Upper lobe of right lung (tissue), 1 donor: ENCODE data around the gene NCMAP. TPM values are rescaled to one million over a fixed set of nuclear protein-coding genes. Genes with fewer than 3 reads are reported as not detected.
"Not testable (repeated sequence)": the region's sequence is repeated elsewhere in the genome, so short reads cannot be mapped to it uniquely, and the experiment has no call there.

ENCODE experiments used
- ATAC-seq: fragments of 200-7000 bp; cut with Tn5 transposase; one replicate; pipeline ENCODE4 v1.9.1; 2020; ENCODE audit warnings: mild to moderate bottlenecking, moderate library complexity
- DNase-seq: peaks from one replicate; pipeline ENCODE4 v3.0.0-alpha.2; 2020
- H3K27ac ChIP-seq: fragments of 200-600 bp; one replicate; pipeline ENCODE4 v1.8.0; 2022
- H3K27me3 ChIP-seq: fragments of 200-600 bp; one replicate; pipeline ENCODE4 v1.8.0; 2022; ENCODE audit warnings: mild to moderate bottlenecking
- H3K36me3 ChIP-seq: fragments of 200-600 bp; one replicate; pipeline ENCODE4 v1.8.0; 2022
- H3K4me1 ChIP-seq: fragments of 200-600 bp; one replicate; pipeline ENCODE4 v1.8.0; 2022
- H3K4me3 ChIP-seq: fragments of 200-600 bp; one replicate; pipeline ENCODE4 v1.8.0; 2022; ENCODE audit warnings: mild to moderate bottlenecking
- H3K9me3 ChIP-seq: fragments of 200-600 bp; one replicate; pipeline ENCODE4 v1.8.0; 2022
- CTCF ChIP-seq: fragments of 200-600 bp; IDR thresholded peaks from one replicate; pipeline ENCODE4 v1.8.0; 2022; ENCODE audit warnings: antibody characterized with exemption
- intact Hi-C: fragments of 100-400 bp; cut with DNase I; formaldehyde crosslinking; loops from one replicate; pipeline ENCODE4 v1.11.0; 2022
- total RNA-seq: library from RNA; stranded (reverse); fragmentation: NEBNext Ultra II Directional; extraction: Animal tissue kit (Norgen Biotek cat#: 25700); gene quantifications from one replicate; pipeline ENCODE4 v1.2.1, GENCODE V29; 2021
- donor health status: DM: no; HTN: yes; CAD: no; lungs with severe emphysema.

NCMAP gene
- total RNA-seq, 1 donor from 2014 or later: 10.7 TPM

- TF ChIP-seq CTCF: no peak
- DNase-seq (no peak), ATAC-seq (peak; percentile 58)
- Histone ChIP-seq H3K4me3 (no peak overlapping the region), H3K27me3 (no peaks in the 10 kb centered on the region), H3K9me3 (no peaks in the 10 kb centered on the region), H3K4me1 (no peaks in the 10 kb centered on the region), H3K36me3 (no peaks in the 10 kb centered on the region), H3K27ac (no peak overlapping the region)
- intact Hi-C loops: no loop called here
Measured at GRCh38 chr1:24547195-24547594, 8.7 kb upstream of the NCMAP start.

GRCh38 chr1:24548070-24548469 is 7.8 kb upstream of the NCMAP start:
- Histone ChIP-seq H3K27ac (no peak overlapping the region), H3K9me3 (no peaks in the 10 kb centered on the region), H3K27me3 (no peaks in the 10 kb centered on the region), H3K36me3 (no peaks in the 10 kb centered on the region), H3K4me1 (no peaks in the 10 kb centered on the region), H3K4me3 (no peak overlapping the region)
- no peak for DNase-seq
- intact Hi-C loops: no loop called here
- no peak for ATAC-seq
- TF ChIP-seq CTCF: no peak

- H3K4me1 ChIP-seq, ATAC-seq, intact Hi-C loops, H3K27me3 ChIP-seq, H3K27ac ChIP-seq, H3K36me3 ChIP-seq, H3K9me3 ChIP-seq, H3K4me3 ChIP-seq: not testable (repeated sequence)
- peak; percentile 5 for DNase-seq
Measured at GRCh38 chr1:24549210-24549609, 6.7 kb upstream of the NCMAP start.

GRCh38 chr1:24551290-24551959 is 4.5 kb upstream of the NCMAP start:
- TF ChIP-seq CTCF: no peak
- DNase-seq: peak; percentile 11
- H3K36me3 ChIP-seq: no peaks in the 10 kb centered on the region
- no peaks in the 10 kb centered on the region for H3K4me1 ChIP-seq
- H3K27me3 ChIP-seq: peaks cover 10% of the 10 kb centered on the region
- H3K27ac ChIP-seq: no peak overlapping the region
- H3K9me3 ChIP-seq: no peaks in the 10 kb centered on the region
- no peak for ATAC-seq
- intact Hi-C loops: no loop called here
- H3K4me3 ChIP-seq: no peak overlapping the region

- H3K27ac ChIP-seq: no peak overlapping the region
- H3K36me3 ChIP-seq: no peaks in the 10 kb centered on the region
- intact Hi-C loops: no loop called here
- no peak for TF ChIP-seq CTCF
- no peak overlapping the region for H3K4me3 ChIP-seq
- peaks cover 14% of the 10 kb centered on the region for H3K27me3 ChIP-seq
- no peaks in the 10 kb centered on the region for H3K4me1 ChIP-seq
- ATAC-seq (no peak), DNase-seq (peak; percentile 44)
- no peaks in the 10 kb centered on the region for H3K9me3 ChIP-seq
Measured at GRCh38 chr1:24551960-24552571, 3.8 kb upstream of the NCMAP start.

- Histone ChIP-seq H3K4me3 (no peak overlapping the region), H3K27ac (no peak overlapping the region), H3K4me1 (no peaks in the 10 kb centered on the region), H3K9me3 (no peaks in the 10 kb centered on the region), H3K36me3 (no peaks in the 10 kb centered on the region), H3K27me3 (peaks cover 23% of the 10 kb centered on the region)
- intact Hi-C loops: no loop called here
- no peak for TF ChIP-seq CTCF
- peak; percentile 5 for DNase-seq
- no peak for ATAC-seq
Measured at GRCh38 chr1:24553931-24554330, 2.0 kb upstream of the NCMAP start.
